K562 (cell line): ENCODE measurements around the gene SMARCA1. TPM values are rescaled to one million over a fixed set of nuclear protein-coding genes. Genes with fewer than 3 reads are reported as not detected.

ENCODE experiments used
- ATAC-seq: fragments of 200-7000 bp; cut with Tn5 transposase; 3 replicates; pipeline ENCODE4 v1.9.1; 2020; ENCODE audit warnings: moderate library complexity
- BruUV-seq: library from RNA; stranded (reverse); fragments of 400-500 nt; replicated peaks from 2 replicates; lab custom pipeline; 2021; lab: Mats Ljungman, UMichigan
- CTCF ChIA-PET: fragments of 300-600 bp; formaldehyde crosslinking; extraction: SDS; loops from one replicate; lab custom pipeline; 2021; ENCODE audit warnings: low intra/inter-chr PET ratio; lab: Yijun Ruan, JAX
- POLR2A ChIA-PET: fragments of 300-600, 350-650 bp; sonication (Branson Sonifier 250); formaldehyde crosslinking; extraction: SDS; loops from one replicate; lab custom pipeline; 2021; ENCODE audit warnings: antibody characterized with exemption, inconsistent platforms; lab: Yijun Ruan, JAX
- DNase-seq, 4 experiments: peaks; one replicate each; pipeline versions ENCODE4 v3.0.0 to v3.0.0-alpha.2; 2011 to 2018; ENCODE audit warnings: low spot score in 3 of 4, mixed read lengths in 3 of 4; ENCODE audit errors: extremely low read depth in 1 of 4
- FAIRE-seq: peaks from 2 replicates; lab custom pipeline; 2011; peaks lifted over from hg19 to GRCh38; lab: Jason Lieb, UNC
- H2AFZ ChIP-seq: 2 replicates; pipeline ENCODE4 v1.6.0; 2011; ENCODE audit warnings: low read depth, low read length, control low read depth, inconsistent platforms
- H3K27ac ChIP-seq: fragments of 200-600 bp; 3 replicates; pipeline ENCODE4 v1.8.0; 2011; ENCODE audit warnings: low read depth, mild to moderate bottlenecking, control low read depth, inconsistent platforms, low read length, moderate library complexity, mixed read lengths; ENCODE audit errors: extremely low read depth
- H3K27me3 ChIP-seq, 2 experiments: fragments of 300-600 bp in 1 of 2; 2 replicates in 1 of 2; 3 replicates in 1 of 2; pipeline versions ENCODE4 v1.6.0 to v1.8.0; 2011; ENCODE audit warnings: inconsistent platforms in 2 of 2, low read length in 2 of 2, mild to moderate bottlenecking in 1 of 2, mixed read lengths in 1 of 2, moderate library complexity in 1 of 2; ENCODE audit not compliant: control insufficient read depth in 2 of 2, insufficient read depth in 2 of 2
- H3K36me3 ChIP-seq: fragments of 300-600 bp; 3 replicates; pipeline ENCODE4 v1.8.0; 2011; ENCODE audit warnings: mild to moderate bottlenecking, low read length, inconsistent platforms; ENCODE audit not compliant: control insufficient read depth, insufficient read depth
- H3K4me1 ChIP-seq, 2 experiments: fragments of 200-600 bp in 1 of 2; replicated peaks in 1 of 2; 2 replicates in 1 of 2; 3 replicates in 1 of 2; pipeline versions ENCODE4 v1.5.1 to v1.8.0; 2011; ENCODE audit warnings: inconsistent platforms in 2 of 2, low read length in 2 of 2, mild to moderate bottlenecking in 1 of 2, mixed read lengths in 1 of 2, moderate library complexity in 1 of 2; ENCODE audit not compliant: control insufficient read depth in 2 of 2, insufficient read depth in 2 of 2
- H3K4me2 ChIP-seq: 2 replicates; pipeline ENCODE4 v1.6.1; 2011; ENCODE audit warnings: low read length, control low read depth, inconsistent platforms, mixed read lengths; ENCODE audit not compliant: insufficient read depth
- H3K4me3 ChIP-seq: fragments of 200-600 bp; sonication (generic), shearing (Covaris generic); 2 replicates; pipeline ENCODE4 v1.5.1; 2016; ENCODE audit warnings: control low read depth, inconsistent platforms
- H3K79me2 ChIP-seq: fragments of 200-600 bp; 3 replicates; pipeline ENCODE4 v1.8.0; 2011; ENCODE audit warnings: low read length, inconsistent platforms; ENCODE audit not compliant: control insufficient read depth, insufficient read depth
- H3K9ac ChIP-seq, 2 experiments: 2 replicates each; pipeline versions ENCODE4 v1.6.0 to v1.6.1; 2011; ENCODE audit warnings: low read depth in 2 of 2, low read length in 2 of 2, control low read depth in 1 of 2, inconsistent platforms in 1 of 2, mild to moderate bottlenecking in 1 of 2, mixed read lengths in 1 of 2; ENCODE audit not compliant: insufficient read depth in 1 of 2
- H3K9me1 ChIP-seq: one replicate; pipeline ENCODE4 v1.6.0; 2011; ENCODE audit warnings: inconsistent platforms, mild to moderate bottlenecking, low read length, moderate library complexity; ENCODE audit not compliant: control insufficient read depth, insufficient read depth
- H3K9me3 ChIP-seq: replicated peaks from 2 replicates; pipeline ENCODE4 v1.5.1; 2011; ENCODE audit warnings: low read depth, low read length, inconsistent platforms; ENCODE audit not compliant: control insufficient read depth, insufficient read depth
- H4K20me1 ChIP-seq: replicated peaks from 2 replicates; pipeline ENCODE4 v1.6.1; 2011; ENCODE audit warnings: low read length, inconsistent platforms, mixed read lengths; ENCODE audit not compliant: control insufficient read depth, insufficient read depth
- CBX2 ChIP-seq: fragments of 200-600 bp; sonication (generic); IDR thresholded peaks from one replicate; pipeline ENCODE4 v1.6.1; 2012; ENCODE audit warnings: mild to moderate bottlenecking, low read length, inconsistent platforms; ENCODE audit not compliant: insufficient read depth, poor library complexity, severe bottlenecking
- KHSRP ChIP-seq: fragments of 450-650 bp; IDR thresholded peaks from 2 replicates; pipeline ENCODE4 v1.6.1; 2017
- MTA1 ChIP-seq: fragments of 450-650 bp; IDR thresholded peaks from 2 replicates; pipeline ENCODE4 v1.6.1; 2017; ENCODE audit warnings: borderline replicate concordance
- PCBP2 ChIP-seq: fragments of 200-400 bp; formaldehyde crosslinking; IDR thresholded peaks from 2 replicates; pipeline ENCODE4 v1.6.1; 2018; ENCODE audit warnings: low read length, low read depth, mild to moderate bottlenecking, moderate library complexity; ENCODE audit not compliant: poor library complexity, severe bottlenecking
- STAT5B ChIP-seq: fragments of 250-450 bp; sonication (Bioruptor Pico); IDR thresholded peaks from 2 replicates; pipeline ENCODE4 v1.8.0; 2021; ENCODE audit warnings: mild to moderate bottlenecking, inconsistent platforms
- ZNF165 ChIP-seq: fragments of 250-450 bp; sonication (Bioruptor Pico); IDR thresholded peaks from 2 replicates; pipeline ENCODE4 v1.4.0; 2020; ENCODE audit warnings: borderline replicate concordance
- WGBS: fragments of 100-300 bp; shearing (Covaris generic); methylation state at CpG from one replicate; pipeline ENCODE4 v1.1.6; 2016; ENCODE audit warnings: low coverage, mixed read lengths; ENCODE audit not compliant: insufficient coverage; ENCODE audit errors: missing lambda C conversion rate; 5-methylcytosine and 5-hydroxymethylcytosine counted together
- in situ Hi-C: fragments of 300-500 bp; cut with MboI; formaldehyde crosslinking; loops from 4 replicates; pipeline ENCODE4 v1.15.0; 2018; ENCODE audit warnings: inconsistent platforms, mixed read lengths
- intact Hi-C: fragments of 100-400 bp; cut with micrococcal nuclease; formaldehyde crosslinking; loops from 2 replicates; pipeline ENCODE4 v1.14.2; 2022
- polyA plus RNA-seq, 8 experiments: library from polyadenylated mRNA; depleted of rRNA in 4 of 8; stranded (reverse) in 5 of 8; unstranded in 3 of 8; fragments of >200 nt; fragmentation: Nextera tagmentation in 2 of 8; fragmentation: Illumina TruSeq in 1 of 8; extraction: Ambion mirVana in 2 of 8; extraction: Trizol in 1 of 8; gene quantifications; 2 replicates each; pipeline versions ENCODE4 v1.2.1 to v1.2.3, GENCODE V29; 2011 to 2014; ENCODE audit warnings: inconsistent platforms in 1 of 8, missing spikeins in 1 of 8
- total RNA-seq, 7 experiments: library from RNA; depleted of rRNA in 6 of 7; stranded (reverse); fragments of >200 nt in 6 of 7; fragmentation: Illumina TruSeq in 2 of 7; extraction: Trizol in 2 of 7; gene quantifications; 2 replicates each; pipeline versions ENCODE4 v1.2.1 to v1.2.3, GENCODE V29; 2011 to 2021; ENCODE audit warnings: low replicate concordance in 1 of 7
- TF ChIP-seq, protein P1 (sequence below): fragments of 450-650 bp; IDR thresholded peaks from 2 replicates; pipeline ENCODE4 v1.6.1; 2016
- TF ChIP-seq, protein P2 (sequence below): fragments of 250-450 bp; sonication (Bioruptor Pico); IDR thresholded peaks from 2 replicates; pipeline ENCODE4 v1.5.0; 2020; ENCODE audit warnings: mild to moderate bottlenecking

The SMARCA1 gene
- total and polyA plus RNA-seq, 9 of the 15 experiments (the other 6 are each of a cell fraction or from before 2014, with no cell fraction given), result 0.42 to 3.0 (median 2.0) TPM

DNA sequence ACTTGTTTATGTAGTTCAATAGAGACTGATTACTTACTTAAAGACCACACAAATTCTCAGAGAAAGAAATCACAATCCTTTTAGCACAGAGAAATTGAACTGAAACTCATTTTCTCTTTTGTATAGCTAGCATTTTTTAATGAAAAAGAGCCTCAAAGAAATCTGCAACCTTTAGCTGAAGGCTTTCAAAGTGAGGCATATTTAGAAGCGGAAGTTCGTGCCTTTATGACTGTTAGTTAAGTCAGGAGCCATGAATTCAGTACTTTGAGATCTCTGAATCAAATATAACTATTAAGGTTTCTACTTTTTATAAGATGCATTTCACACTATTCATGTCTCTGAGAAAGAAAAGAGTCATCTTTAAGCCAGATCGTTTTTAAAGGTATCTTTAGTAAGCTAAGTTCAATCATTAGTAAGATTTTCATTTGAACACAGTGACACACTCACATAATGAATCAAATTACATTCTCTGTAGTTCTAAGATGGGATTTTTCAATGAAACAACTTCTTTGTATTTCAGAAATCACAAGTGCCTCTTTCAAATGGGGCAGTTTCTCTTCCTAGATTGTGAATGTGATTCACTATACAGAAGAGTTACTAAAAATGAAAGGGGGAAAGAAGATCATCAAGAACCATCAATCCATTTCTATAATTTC lies 61.4 kb downstream of the SMARCA1 start (continued):
- TF ChIP-seq, protein P1, sequence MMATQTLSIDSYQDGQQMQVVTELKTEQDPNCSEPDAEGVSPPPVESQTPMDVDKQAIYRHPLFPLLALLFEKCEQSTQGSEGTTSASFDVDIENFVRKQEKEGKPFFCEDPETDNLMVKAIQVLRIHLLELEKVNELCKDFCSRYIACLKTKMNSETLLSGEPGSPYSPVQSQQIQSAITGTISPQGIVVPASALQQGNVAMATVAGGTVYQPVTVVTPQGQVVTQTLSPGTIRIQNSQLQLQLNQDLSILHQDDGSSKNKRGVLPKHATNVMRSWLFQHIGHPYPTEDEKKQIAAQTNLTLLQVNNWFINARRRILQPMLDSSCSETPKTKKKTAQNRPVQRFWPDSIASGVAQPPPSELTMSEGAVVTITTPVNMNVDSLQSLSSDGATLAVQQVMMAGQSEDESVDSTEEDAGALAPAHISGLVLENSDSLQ, result no peak

DNA sequence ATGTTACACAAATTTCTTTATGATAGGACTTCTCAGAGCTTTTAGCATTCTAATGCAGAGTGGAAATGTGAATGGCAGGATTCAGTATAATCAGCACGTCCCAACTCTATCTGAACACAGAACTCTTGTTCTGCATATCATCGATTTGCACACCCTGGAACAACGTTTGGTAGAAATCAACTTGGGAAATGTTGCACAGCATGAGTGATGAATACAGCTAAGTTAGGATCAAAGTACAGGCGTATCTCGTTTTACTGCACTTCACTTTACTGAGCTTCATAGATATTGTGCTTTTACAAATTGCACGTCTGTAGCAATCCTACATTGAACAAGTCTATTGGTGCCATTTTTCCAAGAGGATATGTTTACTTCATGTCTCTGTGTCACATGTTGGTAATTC lies 70.8 kb downstream of the SMARCA1 start:
- no peaks in the 10 kb centered on the region for H3K9me3 ChIP-seq
- no peak overlapping the region for H3K9ac ChIP-seq
- CTCF ChIA-PET, result no interaction called here
- intact Hi-C loops (no loop called here), in situ Hi-C loops (no loop called here)
- H3K27ac ChIP-seq, result no peak overlapping the region
- no peak overlapping the region for H2AFZ ChIP-seq
- H3K79me2 ChIP-seq, result no peaks in the 10 kb centered on the region
- H3K36me3 ChIP-seq, result no peaks in the 10 kb centered on the region
- TF ChIP-seq MTA1 (no peak), ZNF165 (no peak), KHSRP (no peak), STAT5B (CRISPR knock-in tag) (no peak), CBX2 (no peak), PCBP2 (no peak)
- TF ChIP-seq, protein P2, sequence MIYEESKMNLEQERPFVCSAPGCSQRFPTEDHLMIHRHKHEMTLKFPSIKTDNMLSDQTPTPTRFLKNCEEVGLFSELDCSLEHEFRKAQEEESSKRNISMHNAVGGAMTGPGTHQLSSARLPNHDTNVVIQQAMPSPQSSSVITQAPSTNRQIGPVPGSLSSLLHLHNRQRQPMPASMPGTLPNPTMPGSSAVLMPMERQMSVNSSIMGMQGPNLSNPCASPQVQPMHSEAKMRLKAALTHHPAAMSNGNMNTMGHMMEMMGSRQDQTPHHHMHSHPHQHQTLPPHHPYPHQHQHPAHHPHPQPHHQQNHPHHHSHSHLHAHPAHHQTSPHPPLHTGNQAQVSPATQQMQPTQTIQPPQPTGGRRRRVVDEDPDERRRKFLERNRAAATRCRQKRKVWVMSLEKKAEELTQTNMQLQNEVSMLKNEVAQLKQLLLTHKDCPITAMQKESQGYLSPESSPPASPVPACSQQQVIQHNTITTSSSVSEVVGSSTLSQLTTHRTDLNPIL (CRISPR knock-in tag), result no peak
- no peak overlapping the region for H3K4me2 ChIP-seq
- no peaks in the 10 kb centered on the region for H3K9me1 ChIP-seq
- no peak for ATAC-seq
- H4K20me1 ChIP-seq, result no peaks in the 10 kb centered on the region
- no peak for DNase-seq
- no peak overlapping the region for H3K4me3 ChIP-seq
- POLR2A ChIA-PET, result no interaction called here
- FAIRE-seq, result no peak
- no TSS peak for BruUV-seq
- no peaks in the 10 kb centered on the region for H3K4me1 ChIP-seq
- 2% methylated on average over 6 of the region's 6 CpGs for WGBS
- H3K27me3 ChIP-seq, result no peaks in the 10 kb centered on the region
